ENCODE results near the gene PTPRF.

PTPRF gene

GRCh38 chr1:43613075-43613942 lies 82.6 kb downstream of the PTPRF start:
- Histone ChIP-seq H3K27ac (no peak overlapping the region), H3K36me3 (replicated peaks) (peaks cover 34% of the 10 kb centered on the region), H3K27me3 (replicated peaks) (no peaks in the 10 kb centered on the region), H3K4me3 (ENCODE audit: low read depth, low read length) (no peak overlapping the region)
- TF ChIP-seq CTCF (IDR thresholded peaks at IDR 0.05; ENCODE audit: low read depth, low read length, missing control alignments), result no peak
- DNase-seq, result no peak
- in situ Hi-C loops (cut with HindIII; ENCODE audit: low pct_ligation_motif_present, low sequenced_read_pairs), result no loop called here

- no peak for TF ChIP-seq CTCF (IDR thresholded peaks at IDR 0.05; ENCODE audit: low read depth, low read length, missing control alignments)
- in situ Hi-C loops (cut with HindIII; ENCODE audit: low pct_ligation_motif_present, low sequenced_read_pairs), result no loop called here
- Histone ChIP-seq H3K27me3 (replicated peaks) (no peaks in the 10 kb centered on the region), H3K27ac (no peak overlapping the region), H3K36me3 (replicated peaks) (peaks cover 28% of the 10 kb centered on the region), H3K4me3 (ENCODE audit: low read depth, low read length) (no peak overlapping the region)
- DNase-seq, result no peak
Observed at GRCh38 chr1:43614211-43614610, 83.5 kb downstream of the PTPRF start.

- no peak for DNase-seq
- no peak overlapping the region for H3K4me3 ChIP-seq (ENCODE audit: low read depth, low read length)
- in situ Hi-C loops (cut with HindIII; ENCODE audit: low pct_ligation_motif_present, low sequenced_read_pairs), result no loop called here
- TF ChIP-seq CTCF (IDR thresholded peaks at IDR 0.05; ENCODE audit: low read depth, low read length, missing control alignments), result no peak
- no peak overlapping the region for H3K27ac ChIP-seq
- H3K27me3 ChIP-seq (replicated peaks), result no peaks in the 10 kb centered on the region
- peaks cover 30% of the 10 kb centered on the region for H3K36me3 ChIP-seq (replicated peaks)
Observed at GRCh38 chr1:43614891-43615290, 84.2 kb downstream of the PTPRF start.

- H3K27me3 ChIP-seq (replicated peaks), result no peaks in the 10 kb centered on the region
- DNase-seq, result no peak
- H3K36me3 ChIP-seq (replicated peaks), result peaks cover 35% of the 10 kb centered on the region
- H3K4me3 ChIP-seq (ENCODE audit: low read depth, low read length), result no peak overlapping the region
- TF ChIP-seq CTCF (IDR thresholded peaks at IDR 0.05; ENCODE audit: low read depth, low read length, missing control alignments), result no peak
- in situ Hi-C loops (cut with HindIII; ENCODE audit: low pct_ligation_motif_present, low sequenced_read_pairs), result no loop called here
- H3K27ac ChIP-seq, result no peak overlapping the region
Observed at GRCh38 chr1:43616383-43616782, 85.7 kb downstream of the PTPRF start.

GRCh38 chr1:43617011-43617410 lies 86.3 kb downstream of the PTPRF start:
- Histone ChIP-seq H3K36me3 (replicated peaks) (peaks cover 40% of the 10 kb centered on the region), H3K27me3 (replicated peaks) (no peaks in the 10 kb centered on the region), H3K4me3 (ENCODE audit: low read depth, low read length) (no peak overlapping the region), H3K27ac (no peak overlapping the region)
- no peak for TF ChIP-seq CTCF (IDR thresholded peaks at IDR 0.05; ENCODE audit: low read depth, low read length, missing control alignments)
- in situ Hi-C loops (cut with HindIII; ENCODE audit: low pct_ligation_motif_present, low sequenced_read_pairs), result no loop called here
- no peak for DNase-seq

GRCh38 chr1:43617668-43618067 lies 87.0 kb downstream of the PTPRF start:
- no peak overlapping the region for H3K4me3 ChIP-seq (ENCODE audit: low read depth, low read length)
- no peak for DNase-seq
- no peak for TF ChIP-seq CTCF (IDR thresholded peaks at IDR 0.05; ENCODE audit: low read depth, low read length, missing control alignments)
- in situ Hi-C loops (cut with HindIII; ENCODE audit: low pct_ligation_motif_present, low sequenced_read_pairs), result no loop called here
- no peaks in the 10 kb centered on the region for H3K27me3 ChIP-seq (replicated peaks)
- peaks cover 40% of the 10 kb centered on the region for H3K36me3 ChIP-seq (replicated peaks)
- no peak overlapping the region for H3K27ac ChIP-seq

Data from brain microvascular endothelial cell (primary cell).